Panc1 (cell line): ENCODE data around the gene INTS3.

Experiments
- POLR2AphosphoS5 ChIP-seq: IDR thresholded peaks from 2 replicates; pipeline ENCODE4 v1.6.1; 2012; ENCODE audit warnings: mild to moderate bottlenecking, low read depth, low read length, moderate library complexity
- REST ChIP-seq, 2 experiments: IDR thresholded peaks; 2 replicates each; pipeline ENCODE4 v1.6.1; 2011 to 2012; ENCODE audit warnings: low read depth in 2 of 2, control low read depth in 1 of 2, low read length in 1 of 2, mild to moderate bottlenecking in 1 of 2, moderate library complexity in 1 of 2; ENCODE audit not compliant: insufficient read depth in 1 of 2
- SIN3A ChIP-seq: IDR thresholded peaks from 2 replicates; pipeline ENCODE4 v1.6.1; 2012; ENCODE audit warnings: low read depth, mild to moderate bottlenecking, low read length, moderate library complexity, borderline replicate concordance; ENCODE audit not compliant: insufficient read depth
- TCF7L2 ChIP-seq: IDR thresholded peaks from 2 replicates; pipeline ENCODE4 v1.6.1; 2011; ENCODE audit warnings: mild to moderate bottlenecking, low read depth, low read length, inconsistent platforms
- TF ChIP-seq, protein P1 (sequence below): fragments of 450-650 bp; IDR thresholded peaks from 2 replicates; pipeline ENCODE4 v1.5.1; 2017; ENCODE audit warnings: mild to moderate bottlenecking

DNA sequence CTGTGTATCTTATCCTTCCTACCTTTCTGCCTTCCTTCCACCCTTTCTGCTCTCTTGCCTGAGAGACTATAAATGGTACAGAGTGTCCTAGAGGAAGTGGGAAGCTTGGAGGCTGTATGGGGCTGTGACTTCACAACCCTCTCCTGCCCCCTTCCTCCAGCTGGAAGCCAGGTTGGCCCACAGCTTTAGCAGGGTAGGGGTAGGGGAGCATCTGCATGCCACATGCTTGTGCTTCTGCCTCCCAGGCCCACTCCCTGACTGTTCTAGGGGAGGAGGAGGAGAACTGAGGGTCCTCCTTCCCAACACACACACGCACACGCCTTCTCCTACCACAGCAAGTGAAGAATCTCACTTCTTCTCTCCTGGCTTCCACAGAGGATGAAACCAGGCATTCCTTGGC, 43.4 kb downstream of the INTS3 start:
- TF ChIP-seq, protein P1, sequence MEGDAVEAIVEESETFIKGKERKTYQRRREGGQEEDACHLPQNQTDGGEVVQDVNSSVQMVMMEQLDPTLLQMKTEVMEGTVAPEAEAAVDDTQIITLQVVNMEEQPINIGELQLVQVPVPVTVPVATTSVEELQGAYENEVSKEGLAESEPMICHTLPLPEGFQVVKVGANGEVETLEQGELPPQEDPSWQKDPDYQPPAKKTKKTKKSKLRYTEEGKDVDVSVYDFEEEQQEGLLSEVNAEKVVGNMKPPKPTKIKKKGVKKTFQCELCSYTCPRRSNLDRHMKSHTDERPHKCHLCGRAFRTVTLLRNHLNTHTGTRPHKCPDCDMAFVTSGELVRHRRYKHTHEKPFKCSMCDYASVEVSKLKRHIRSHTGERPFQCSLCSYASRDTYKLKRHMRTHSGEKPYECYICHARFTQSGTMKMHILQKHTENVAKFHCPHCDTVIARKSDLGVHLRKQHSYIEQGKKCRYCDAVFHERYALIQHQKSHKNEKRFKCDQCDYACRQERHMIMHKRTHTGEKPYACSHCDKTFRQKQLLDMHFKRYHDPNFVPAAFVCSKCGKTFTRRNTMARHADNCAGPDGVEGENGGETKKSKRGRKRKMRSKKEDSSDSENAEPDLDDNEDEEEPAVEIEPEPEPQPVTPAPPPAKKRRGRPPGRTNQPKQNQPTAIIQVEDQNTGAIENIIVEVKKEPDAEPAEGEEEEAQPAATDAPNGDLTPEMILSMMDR: no peak
- no peak for TF ChIP-seq POLR2AphosphoS5
- no peak for TF ChIP-seq SIN3A
- no peak for TF ChIP-seq REST (IDR thresholded peaks at IDR 0.05; ENCODE audit: insufficient read depth in 1 of 2, low read depth in 2 of 2, low read length in 1 of 2)
- no peak for TF ChIP-seq TCF7L2
